ENCODE data around the gene RIMS4.

RIMS4 gene

GRCh38 chr20:44742304-44743079 lies 67.9 kb downstream of the RIMS4 start:
- Histone ChIP-seq H3K4me3 (ENCODE audit: low read depth, low read length, poor library complexity, severe bottlenecking) (no peak overlapping the region), H3K9ac (ENCODE audit: low read length) (no peak overlapping the region), H3K4me1 (ENCODE audit: insufficient read depth, low read length, severe bottlenecking) (peaks cover 27% of the 10 kb centered on the region), H3K9me3 (ENCODE audit: low read length) (no peaks in the 10 kb centered on the region), H3K27ac (ENCODE audit: low read depth, low read length, poor library complexity, severe bottlenecking) (no peak overlapping the region), H4K20me1 (ENCODE audit: insufficient read depth, low read length) (no peaks in the 10 kb centered on the region), H3K79me2 (ENCODE audit: insufficient read depth, low read length) (no peaks in the 10 kb centered on the region), H3K4me2 (ENCODE audit: low read length) (no peak overlapping the region), H3K9me2 (ENCODE audit: low read depth, low read length) (no peaks in the 10 kb centered on the region), H2AFZ (ENCODE audit: low read length) (no peak overlapping the region), H3F3A (ENCODE audit: insufficient read depth, low read length) (no peaks in the 10 kb centered on the region), H3K27me3 (ENCODE audit: insufficient read depth, low read length) (no peaks in the 10 kb centered on the region), H3K36me3 (ENCODE audit: insufficient read depth, low read length) (0 out of 2 replicates have a peak, but pooled peaks cover 4% of the 10 kb centered on the region)
- no peak for TF ChIP-seq EZH2 (IDR thresholded peaks at IDR 0.05; ENCODE audit: borderline replicate concordance, low read length)
- no peak for TF ChIP-seq CTCF (IDR thresholded peaks at IDR 0.05; ENCODE audit: low read length)

GRCh38 chr20:44739942-44740341 lies 70.4 kb downstream of the RIMS4 start:
- Histone ChIP-seq H3K4me3 (ENCODE audit: low read depth, low read length, poor library complexity, severe bottlenecking) (no peak overlapping the region), H3K27ac (ENCODE audit: low read depth, low read length, poor library complexity, severe bottlenecking) (no peak overlapping the region), H3K27me3 (ENCODE audit: insufficient read depth, low read length) (no peaks in the 10 kb centered on the region), H3K4me1 (ENCODE audit: insufficient read depth, low read length, severe bottlenecking) (peaks cover 15% of the 10 kb centered on the region), H3K79me2 (ENCODE audit: insufficient read depth, low read length) (no peaks in the 10 kb centered on the region), H3F3A (ENCODE audit: insufficient read depth, low read length) (no peaks in the 10 kb centered on the region), H3K9ac (ENCODE audit: low read length) (no peak overlapping the region), H4K20me1 (ENCODE audit: insufficient read depth, low read length) (no peaks in the 10 kb centered on the region), H3K4me2 (ENCODE audit: low read length) (no peak overlapping the region), H3K9me2 (ENCODE audit: low read depth, low read length) (no peaks in the 10 kb centered on the region), H3K36me3 (ENCODE audit: insufficient read depth, low read length) (peaks cover 14% of the 10 kb centered on the region; the same call in 1 of the 2 replicates), H3K9me3 (ENCODE audit: low read length) (no peaks in the 10 kb centered on the region), H2AFZ (ENCODE audit: low read length) (no peak overlapping the region)
- TF ChIP-seq CTCF (IDR thresholded peaks at IDR 0.05; ENCODE audit: low read length) (no peak), EZH2 (IDR thresholded peaks at IDR 0.05; ENCODE audit: borderline replicate concordance, low read length) (no peak)

GRCh38 chr20:44738813-44739477 lies 71.4 kb downstream of the RIMS4 start:
- Histone ChIP-seq H3K27me3 (ENCODE audit: insufficient read depth, low read length) (no peaks in the 10 kb centered on the region), H3K9ac (ENCODE audit: low read length) (no peak overlapping the region; the same call in 1 of the 2 replicates), H3K4me2 (ENCODE audit: low read length) (peak overlapping the region; percentile 59), H3K9me2 (ENCODE audit: low read depth, low read length) (no peaks in the 10 kb centered on the region), H4K20me1 (ENCODE audit: insufficient read depth, low read length) (no peaks in the 10 kb centered on the region), H3K79me2 (ENCODE audit: insufficient read depth, low read length) (no peaks in the 10 kb centered on the region), H3K4me1 (ENCODE audit: insufficient read depth, low read length, severe bottlenecking) (peaks cover 15% of the 10 kb centered on the region), H2AFZ (ENCODE audit: low read length) (no peak overlapping the region), H3K4me3 (ENCODE audit: low read depth, low read length, poor library complexity, severe bottlenecking) (peak overlapping the region; percentile 55), H3K9me3 (ENCODE audit: low read length) (no peaks in the 10 kb centered on the region), H3K36me3 (ENCODE audit: insufficient read depth, low read length) (peaks cover 14% of the 10 kb centered on the region; the same call in 1 of the 2 replicates), H3K27ac (ENCODE audit: low read depth, low read length, poor library complexity, severe bottlenecking) (no peak overlapping the region), H3F3A (ENCODE audit: insufficient read depth, low read length) (no peaks in the 10 kb centered on the region)
- TF ChIP-seq CTCF (IDR thresholded peaks at IDR 0.05; ENCODE audit: low read length) (no peak), EZH2 (IDR thresholded peaks at IDR 0.05; ENCODE audit: borderline replicate concordance, low read length) (no peak)

Data from OCI-LY1 (cell line).